Vagina (tissue), 2 donors: Measurements from ENCODE around the gene LCE6A. TPM values are rescaled to one million over a fixed set of nuclear protein-coding genes. Genes with fewer than 3 reads are reported as not detected.

ENCODE experiments used
- DNase-seq, 2 donors: peaks; one replicate each; pipeline ENCODE4 v3.0.0-alpha.2; 2017; ENCODE audit errors: extremely low spot score in 2 of 2
- H3K27ac ChIP-seq: fragments of 200-600 bp; sonication (generic); one replicate; pipeline ENCODE4 v1.5.1; 2019
- H3K27me3 ChIP-seq: fragments of 200-600 bp; sonication (generic); one replicate; pipeline ENCODE4 v1.5.1; 2019
- H3K36me3 ChIP-seq, 2 donors: fragments of 200-600 bp; sonication (generic); one replicate each; pipeline ENCODE4 v1.5.1; 2017 to 2019
- H3K4me1 ChIP-seq: fragments of 200-600 bp; sonication (generic); one replicate; pipeline ENCODE4 v1.5.1; 2019
- H3K4me3 ChIP-seq, 2 donors: fragments of 200-600 bp; sonication (generic); 1 replicate in 1 of 2; 2 replicates in 1 of 2; pipeline ENCODE4 v1.5.1; 2016 to 2019
- H3K9me3 ChIP-seq: fragments of 200-600 bp; sonication (generic); one replicate; pipeline ENCODE4 v1.5.1; 2019
- CTCF ChIP-seq, 3 experiments: fragments of 450-650 bp in 2 of 3; fragments of 200-600 bp in 1 of 3; sonication (generic) in 1 of 3; IDR thresholded peaks; one replicate each; pipeline ENCODE4 v1.5.1; 2017 to 2019; ENCODE audit warnings: antibody characterized with exemption in 3 of 3, mild to moderate bottlenecking in 2 of 3, moderate library complexity in 2 of 3
- POLR2A ChIP-seq, 2 donors: fragments of 450-650 bp; IDR thresholded peaks; one replicate each; pipeline ENCODE4 v1.6.1; 2017; ENCODE audit warnings: antibody characterized with exemption in 2 of 2, mild to moderate bottlenecking in 2 of 2, moderate library complexity in 2 of 2
- POLR2AphosphoS5 ChIP-seq, 2 donors: sonication (generic); formaldehyde crosslinking; IDR thresholded peaks; one replicate each; pipeline ENCODE4 v1.9.0; 2017; ENCODE audit warnings: antibody characterized with exemption in 2 of 2, mild to moderate bottlenecking in 2 of 2, low read depth in 1 of 2; ENCODE audit not compliant: insufficient read depth in 1 of 2
- intact Hi-C: fragments of 100-400 bp; cut with DNase I; formaldehyde crosslinking; loops from one replicate; pipeline ENCODE4 v1.15.1; 2023
- total RNA-seq: library from RNA; depleted of rRNA; stranded (reverse); fragments of >200 nt; gene quantifications from one replicate; pipeline ENCODE4 v1.2.3, GENCODE V29; 2016

The LCE6A gene
- total RNA-seq, result not detected

- intact Hi-C loops, result no loop called here
- no peaks in the 10 kb centered on the region for H3K9me3 ChIP-seq
- no peaks in the 10 kb centered on the region for H3K4me1 ChIP-seq
- H3K27ac ChIP-seq, result no peak within 1 kb of the TSS
- H3K36me3 ChIP-seq, result no peaks in the 10 kb centered on the region
- no peak for DNase-seq
- H3K27me3 ChIP-seq, result no peaks in the 10 kb centered on the region
- H3K4me3 ChIP-seq, result no peak within 1 kb of the TSS
- TF ChIP-seq POLR2AphosphoS5 (IDR thresholded peaks at IDR 0.05; ENCODE audit: insufficient read depth in 1 of 2, low read depth in 1 of 2), result no peak
- TF ChIP-seq CTCF (IDR thresholded peaks at IDR 0.05), result no peak
- TF ChIP-seq POLR2A (IDR thresholded peaks at IDR 0.05), result no peak
Measured at GRCh38 chr1:152842556-152842955, at the start of gene LCE6A. TSS of gene LCE6A (plus strand) at chr1:152842856. CDS start at chr1:152843521, 665 bp downstream.

- no peak overlapping the region for H3K27ac ChIP-seq
- no peaks in the 10 kb centered on the region for H3K36me3 ChIP-seq
- intact Hi-C loops, result no loop called here
- H3K4me3 ChIP-seq, result no peak overlapping the region
- H3K27me3 ChIP-seq, result no peaks in the 10 kb centered on the region
- DNase-seq, result no peak
- no peaks in the 10 kb centered on the region for H3K9me3 ChIP-seq
- H3K4me1 ChIP-seq, result no peaks in the 10 kb centered on the region
- TF ChIP-seq CTCF (IDR thresholded peaks at IDR 0.05) (no peak), POLR2A (IDR thresholded peaks at IDR 0.05) (no peak), POLR2AphosphoS5 (IDR thresholded peaks at IDR 0.05; ENCODE audit: insufficient read depth in 1 of 2, low read depth in 1 of 2) (no peak)
Measured at GRCh38 chr1:152795686-152796085, 47.0 kb upstream of the LCE6A start.

GRCh38 chr1:152796421-152796820, 46.2 kb upstream of the LCE6A start, which contains the start of gene LCE1D:
TSS of gene LCE1D (plus strand) at chr1:152796721. CDS start at chr1:152797795, 1,074 bp downstream.
- Histone ChIP-seq H3K36me3 (no peaks in the 10 kb centered on the region), H3K27ac (no peak within 1 kb of the TSS), H3K9me3 (no peaks in the 10 kb centered on the region), H3K4me1 (no peaks in the 10 kb centered on the region), H3K4me3 (no peak within 1 kb of the TSS), H3K27me3 (no peaks in the 10 kb centered on the region)
- intact Hi-C loops, result no loop called here
- TF ChIP-seq POLR2A (IDR thresholded peaks at IDR 0.05), result no peak
- TF ChIP-seq CTCF (IDR thresholded peaks at IDR 0.05), result no peak
- no peak for TF ChIP-seq POLR2AphosphoS5 (IDR thresholded peaks at IDR 0.05; ENCODE audit: insufficient read depth in 1 of 2, low read depth in 1 of 2)
- DNase-seq, result no peak

- Histone ChIP-seq H3K4me1 (no peaks in the 10 kb centered on the region), H3K9me3 (no peaks in the 10 kb centered on the region), H3K27me3 (no peaks in the 10 kb centered on the region), H3K27ac (no peak overlapping the region), H3K36me3 (no peaks in the 10 kb centered on the region), H3K4me3 (no peak overlapping the region)
- intact Hi-C loops, result no loop called here
- DNase-seq, result no peak
- TF ChIP-seq POLR2AphosphoS5 (IDR thresholded peaks at IDR 0.05; ENCODE audit: insufficient read depth in 1 of 2, low read depth in 1 of 2) (no peak), CTCF (IDR thresholded peaks at IDR 0.05) (no peak), POLR2A (IDR thresholded peaks at IDR 0.05) (no peak)
Measured at GRCh38 chr1:152801333-152801732, 41.3 kb upstream of the LCE6A start.

GRCh38 chr1:152806576-152806975, 36.1 kb upstream of the LCE6A start, which contains the start of gene LCE1C:
TSS of gene LCE1C (minus strand) at chr1:152806651. CDS start at chr1:152805478, 1,173 bp downstream.
- Histone ChIP-seq H3K27ac (no peak within 1 kb of the TSS), H3K27me3 (no peaks in the 10 kb centered on the region), H3K4me3 (no peak within 1 kb of the TSS), H3K36me3 (no peaks in the 10 kb centered on the region), H3K4me1 (no peaks in the 10 kb centered on the region), H3K9me3 (no peaks in the 10 kb centered on the region)
- intact Hi-C loops, result no loop called here
- TF ChIP-seq POLR2A (IDR thresholded peaks at IDR 0.05) (no peak), POLR2AphosphoS5 (IDR thresholded peaks at IDR 0.05; ENCODE audit: insufficient read depth in 1 of 2, low read depth in 1 of 2) (no peak)
- DNase-seq, result no peak
